GM12873 (cell line): ENCODE measurements around the gene ZNF268.

Experiments used
- TF ChIP-seq, protein P1 (sequence below): IDR thresholded peaks from 2 replicates; pipeline ENCODE4 v1.5.1; 2012; ENCODE audit warnings: low read depth, mild to moderate bottlenecking, moderate library complexity, low read length, control low read depth; ENCODE audit not compliant: insufficient read depth; ENCODE audit errors: missing control alignments

Gene ZNF268

DNA sequence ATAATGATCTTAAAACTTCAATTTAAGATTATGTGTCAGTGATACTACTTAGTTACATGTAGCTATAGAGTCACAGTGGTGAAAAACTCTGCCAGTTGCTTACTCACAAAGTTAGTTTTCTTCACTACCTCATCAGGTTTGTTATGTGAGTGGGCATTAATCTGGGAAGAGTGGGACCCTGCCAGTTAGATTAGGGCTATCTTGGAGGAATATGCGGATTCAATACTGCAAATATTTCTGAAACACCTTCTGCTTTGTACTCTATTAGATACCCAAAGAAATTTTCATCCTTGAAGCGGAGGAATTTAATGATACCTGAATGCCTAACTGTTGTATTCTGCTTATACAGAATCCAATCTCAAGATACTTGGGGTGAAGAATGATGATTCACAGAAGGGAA is 25.1 kb downstream of the ZNF268 start:
- TF ChIP-seq, protein P1, sequence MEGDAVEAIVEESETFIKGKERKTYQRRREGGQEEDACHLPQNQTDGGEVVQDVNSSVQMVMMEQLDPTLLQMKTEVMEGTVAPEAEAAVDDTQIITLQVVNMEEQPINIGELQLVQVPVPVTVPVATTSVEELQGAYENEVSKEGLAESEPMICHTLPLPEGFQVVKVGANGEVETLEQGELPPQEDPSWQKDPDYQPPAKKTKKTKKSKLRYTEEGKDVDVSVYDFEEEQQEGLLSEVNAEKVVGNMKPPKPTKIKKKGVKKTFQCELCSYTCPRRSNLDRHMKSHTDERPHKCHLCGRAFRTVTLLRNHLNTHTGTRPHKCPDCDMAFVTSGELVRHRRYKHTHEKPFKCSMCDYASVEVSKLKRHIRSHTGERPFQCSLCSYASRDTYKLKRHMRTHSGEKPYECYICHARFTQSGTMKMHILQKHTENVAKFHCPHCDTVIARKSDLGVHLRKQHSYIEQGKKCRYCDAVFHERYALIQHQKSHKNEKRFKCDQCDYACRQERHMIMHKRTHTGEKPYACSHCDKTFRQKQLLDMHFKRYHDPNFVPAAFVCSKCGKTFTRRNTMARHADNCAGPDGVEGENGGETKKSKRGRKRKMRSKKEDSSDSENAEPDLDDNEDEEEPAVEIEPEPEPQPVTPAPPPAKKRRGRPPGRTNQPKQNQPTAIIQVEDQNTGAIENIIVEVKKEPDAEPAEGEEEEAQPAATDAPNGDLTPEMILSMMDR = no peak

DNA sequence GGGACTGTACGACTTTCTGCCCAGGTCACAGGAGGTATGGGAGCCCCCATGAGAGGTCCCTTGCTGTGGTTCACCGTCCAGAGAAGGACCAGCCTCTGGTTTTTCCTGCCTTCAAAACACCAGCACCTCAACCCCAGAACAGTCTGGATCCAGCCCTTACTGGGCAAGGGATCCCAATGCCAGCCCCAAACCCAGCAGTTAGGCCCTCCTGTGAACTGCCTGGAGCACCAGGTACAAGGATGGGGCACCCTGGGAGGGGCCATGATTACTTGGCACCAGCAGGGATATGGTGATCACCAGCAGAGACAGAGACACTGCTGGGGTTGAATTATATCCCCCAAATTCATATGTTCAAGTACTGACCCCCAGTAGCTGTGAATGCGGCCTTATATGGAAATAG is 34.4 kb downstream of the ZNF268 start:
- TF ChIP-seq, protein P1 = no peak

DNA sequence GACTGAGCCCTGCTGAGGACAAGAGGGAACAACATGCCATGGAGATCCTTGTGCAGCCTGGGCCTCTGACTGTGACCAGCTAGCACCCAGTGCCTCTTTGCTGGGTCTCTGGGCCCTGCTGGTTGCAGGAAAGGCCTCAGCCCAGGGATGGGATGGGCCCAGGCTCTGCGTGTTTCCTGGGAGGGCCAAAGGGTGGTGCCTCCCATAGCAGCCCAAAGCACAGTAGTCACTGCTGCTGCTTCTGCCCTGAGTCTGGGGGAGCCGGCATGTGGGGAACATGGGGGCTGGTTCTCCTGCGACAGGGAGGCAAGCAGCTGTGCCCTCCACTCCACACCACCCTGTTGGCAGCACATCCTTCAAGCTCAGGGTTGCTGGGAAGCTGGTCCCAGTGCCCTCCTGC is 35.9 kb downstream of the ZNF268 start:
- TF ChIP-seq, protein P1 = no peak

DNA sequence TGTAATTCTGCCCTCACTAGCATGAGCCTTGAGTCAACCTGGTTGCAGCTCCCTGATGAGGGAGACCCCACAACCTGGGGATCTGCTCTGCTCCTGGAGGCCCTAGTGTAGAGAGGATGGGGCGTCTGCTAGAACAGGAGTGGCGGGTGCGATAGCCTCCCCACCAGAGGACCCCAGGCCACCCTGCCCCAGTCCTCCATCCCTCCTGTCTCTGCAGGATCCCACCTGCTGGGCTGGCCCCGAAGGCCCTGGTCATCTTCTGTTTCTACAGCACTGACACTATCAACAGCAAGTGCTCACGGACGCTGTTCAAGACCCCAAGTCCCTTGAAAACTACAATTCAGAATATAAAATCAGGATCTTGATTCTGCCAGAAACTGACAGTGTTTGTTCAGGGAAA is 39.2 kb downstream of the ZNF268 start:
- TF ChIP-seq, protein P1 = no peak

DNA sequence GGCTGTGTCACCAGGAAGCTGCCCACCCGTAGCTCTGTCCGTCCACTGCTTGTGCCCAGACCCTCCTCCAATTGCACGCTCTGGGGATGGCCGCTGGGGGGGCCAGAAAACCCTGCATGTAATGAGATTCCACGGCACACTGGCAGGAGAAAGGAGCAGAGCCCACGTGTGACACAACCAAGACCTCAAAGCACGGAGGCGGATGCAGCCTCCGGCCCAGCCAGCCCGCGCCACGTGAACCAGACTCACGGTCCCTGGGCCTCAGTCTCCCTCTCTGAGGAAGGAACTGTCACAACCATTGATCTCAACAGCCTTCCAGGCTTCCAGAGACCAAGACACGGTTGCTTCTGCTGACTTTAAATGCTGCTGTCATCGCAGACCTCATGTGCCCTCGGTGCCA is 39.9 kb downstream of the ZNF268 start:
- TF ChIP-seq, protein P1 = no peak

DNA sequence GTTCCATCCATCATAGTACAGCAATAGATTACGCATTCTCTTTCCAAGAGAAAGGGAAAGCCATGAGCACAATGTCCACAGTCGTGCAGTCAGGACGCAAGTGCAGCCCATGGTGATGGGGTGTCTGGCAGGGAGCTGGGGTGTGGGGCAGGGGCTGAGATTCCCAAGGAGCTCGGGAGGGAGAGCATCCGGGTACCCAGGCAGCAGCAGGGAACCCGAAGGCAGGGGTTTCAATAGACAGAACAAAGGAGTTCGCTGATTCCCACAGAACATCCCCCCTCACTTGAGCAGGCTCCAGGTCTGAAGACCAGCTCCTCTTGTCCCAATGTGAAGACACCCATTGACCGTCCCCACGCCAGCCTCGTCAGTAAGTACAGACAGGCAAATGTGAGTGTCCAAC is 40.9 kb downstream of the ZNF268 start:
- TF ChIP-seq, protein P1 = no peak

DNA sequence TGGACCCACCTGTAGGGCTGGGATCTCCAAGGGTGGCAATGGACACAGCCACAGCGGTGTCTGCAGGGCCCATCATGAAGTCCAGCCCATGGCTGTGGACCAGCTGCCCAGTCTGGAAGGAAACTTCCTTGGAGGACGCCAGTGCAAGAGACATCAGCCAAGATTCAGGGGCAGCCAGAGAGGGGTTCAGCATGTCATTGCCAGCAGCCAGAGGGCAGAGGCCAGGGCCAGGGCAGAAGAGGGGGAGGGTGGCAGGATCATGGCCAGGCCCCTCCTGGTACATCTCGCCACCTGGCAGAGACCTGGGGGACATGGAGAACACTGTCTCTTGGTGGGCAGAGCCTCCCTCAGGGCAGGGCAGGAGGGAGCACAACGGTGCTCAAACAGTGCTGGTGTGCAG is 44.2 kb downstream of the ZNF268 start:
- TF ChIP-seq, protein P1 = no peak
